H1 (cell line): Measurements from ENCODE around the gene GALNT1.

Source experiments
- BACH1 ChIP-seq: IDR thresholded peaks from 2 replicates; pipeline ENCODE4 v1.6.1; 2012; ENCODE audit warnings: low read length, improper control_type of control experiment
- GTF2F1 ChIP-seq: IDR thresholded peaks from 2 replicates; pipeline ENCODE4 v1.6.1; 2012; ENCODE audit warnings: low read depth, low read length, improper control_type of control experiment, borderline replicate concordance
- MAFK ChIP-seq: IDR thresholded peaks from 2 replicates; pipeline ENCODE4 v1.6.1; 2012; ENCODE audit warnings: low read depth, mild to moderate bottlenecking, improper control_type of control experiment, low read length
- POLR2A ChIP-seq, 2 experiments: IDR thresholded peaks; 1 replicate in 1 of 2; 2 replicates in 1 of 2; pipeline ENCODE4 v1.6.1; 2011; ENCODE audit warnings: low read depth in 2 of 2, low read length in 2 of 2, mild to moderate bottlenecking in 2 of 2; ENCODE audit errors: control extremely low read depth in 1 of 2
- POLR2AphosphoS5 ChIP-seq: IDR thresholded peaks from 2 replicates; pipeline ENCODE4 v1.6.1; 2011; ENCODE audit warnings: low read depth, low read length
- TCF12 ChIP-seq: IDR thresholded peaks from 2 replicates; pipeline ENCODE4 v1.6.1; 2011; ENCODE audit warnings: low read depth, mild to moderate bottlenecking, low read length
- TF ChIP-seq, protein P1 (sequence below), 3 experiments: IDR thresholded peaks; 1 replicate in 2 of 3; 2 replicates in 1 of 3; pipeline versions ENCODE4 v1.5.1 to v1.6.1; 2011; ENCODE audit warnings: low read length in 3 of 3, mild to moderate bottlenecking in 3 of 3, inconsistent platforms in 2 of 3, low read depth in 1 of 3, moderate library complexity in 1 of 3; ENCODE audit not compliant: insufficient read depth in 1 of 3; ENCODE audit errors: control extremely low read depth in 1 of 3
- TF ChIP-seq, protein P2 (sequence below): IDR thresholded peaks from 2 replicates; pipeline ENCODE4 v1.6.1; 2011; ENCODE audit warnings: low read depth, mild to moderate bottlenecking, low read length; ENCODE audit not compliant: insufficient read depth
- TF ChIP-seq, protein P3 (sequence below): IDR thresholded peaks from 2 replicates; pipeline ENCODE4 v1.6.1; 2012; ENCODE audit warnings: low read length, inconsistent platforms

DNA sequence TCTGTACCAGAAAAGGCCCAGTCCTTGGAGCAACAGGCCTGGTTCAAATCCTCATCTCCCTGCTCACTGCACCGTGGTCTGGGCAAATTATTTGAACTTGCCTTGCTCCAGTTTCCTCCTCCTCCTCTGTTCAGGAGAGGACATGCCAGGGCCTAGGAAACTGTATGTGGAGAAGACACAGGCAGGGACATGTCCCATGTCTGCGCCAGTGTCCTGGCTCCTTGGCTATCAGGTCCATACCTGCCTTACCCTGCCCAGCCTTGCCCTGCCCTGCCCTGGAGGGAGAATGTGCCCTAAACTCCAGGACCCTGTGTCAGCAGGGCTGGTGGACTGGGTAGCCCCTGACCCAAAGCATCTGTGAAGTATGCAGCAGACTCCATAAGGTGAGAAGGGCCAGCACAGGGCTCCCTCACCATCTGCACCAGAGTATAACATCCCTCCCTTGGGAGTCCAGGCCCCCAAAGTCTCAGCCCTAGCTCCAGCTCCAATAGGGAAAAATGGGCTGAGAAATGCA, 165.3 kb downstream of the GALNT1 start:
- TF ChIP-seq, protein P1, sequence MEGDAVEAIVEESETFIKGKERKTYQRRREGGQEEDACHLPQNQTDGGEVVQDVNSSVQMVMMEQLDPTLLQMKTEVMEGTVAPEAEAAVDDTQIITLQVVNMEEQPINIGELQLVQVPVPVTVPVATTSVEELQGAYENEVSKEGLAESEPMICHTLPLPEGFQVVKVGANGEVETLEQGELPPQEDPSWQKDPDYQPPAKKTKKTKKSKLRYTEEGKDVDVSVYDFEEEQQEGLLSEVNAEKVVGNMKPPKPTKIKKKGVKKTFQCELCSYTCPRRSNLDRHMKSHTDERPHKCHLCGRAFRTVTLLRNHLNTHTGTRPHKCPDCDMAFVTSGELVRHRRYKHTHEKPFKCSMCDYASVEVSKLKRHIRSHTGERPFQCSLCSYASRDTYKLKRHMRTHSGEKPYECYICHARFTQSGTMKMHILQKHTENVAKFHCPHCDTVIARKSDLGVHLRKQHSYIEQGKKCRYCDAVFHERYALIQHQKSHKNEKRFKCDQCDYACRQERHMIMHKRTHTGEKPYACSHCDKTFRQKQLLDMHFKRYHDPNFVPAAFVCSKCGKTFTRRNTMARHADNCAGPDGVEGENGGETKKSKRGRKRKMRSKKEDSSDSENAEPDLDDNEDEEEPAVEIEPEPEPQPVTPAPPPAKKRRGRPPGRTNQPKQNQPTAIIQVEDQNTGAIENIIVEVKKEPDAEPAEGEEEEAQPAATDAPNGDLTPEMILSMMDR (IDR thresholded peaks at IDR 0.05; ENCODE audit: control extremely low read depth in 1 of 3, insufficient read depth in 1 of 3, low read depth in 1 of 3, low read length in 3 of 3): no peak
- TF ChIP-seq TCF12 (no peak), POLR2A (IDR thresholded peaks at IDR 0.05; ENCODE audit: control extremely low read depth in 1 of 2, low read depth in 2 of 2, low read length in 2 of 2) (no peak), BACH1 (no peak), GTF2F1 (no peak), POLR2AphosphoS5 (no peak), MAFK (no peak)
- TF ChIP-seq, protein P2, sequence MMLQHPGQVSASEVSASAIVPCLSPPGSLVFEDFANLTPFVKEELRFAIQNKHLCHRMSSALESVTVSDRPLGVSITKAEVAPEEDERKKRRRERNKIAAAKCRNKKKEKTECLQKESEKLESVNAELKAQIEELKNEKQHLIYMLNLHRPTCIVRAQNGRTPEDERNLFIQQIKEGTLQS: no peak
- TF ChIP-seq, protein P3, sequence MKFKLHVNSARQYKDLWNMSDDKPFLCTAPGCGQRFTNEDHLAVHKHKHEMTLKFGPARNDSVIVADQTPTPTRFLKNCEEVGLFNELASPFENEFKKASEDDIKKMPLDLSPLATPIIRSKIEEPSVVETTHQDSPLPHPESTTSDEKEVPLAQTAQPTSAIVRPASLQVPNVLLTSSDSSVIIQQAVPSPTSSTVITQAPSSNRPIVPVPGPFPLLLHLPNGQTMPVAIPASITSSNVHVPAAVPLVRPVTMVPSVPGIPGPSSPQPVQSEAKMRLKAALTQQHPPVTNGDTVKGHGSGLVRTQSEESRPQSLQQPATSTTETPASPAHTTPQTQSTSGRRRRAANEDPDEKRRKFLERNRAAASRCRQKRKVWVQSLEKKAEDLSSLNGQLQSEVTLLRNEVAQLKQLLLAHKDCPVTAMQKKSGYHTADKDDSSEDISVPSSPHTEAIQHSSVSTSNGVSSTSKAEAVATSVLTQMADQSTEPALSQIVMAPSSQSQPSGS: no peak
